HepG2 (cell line): Measurements from ENCODE around the gene MUL1. TPM values are rescaled to one million over a fixed set of nuclear protein-coding genes. Genes with fewer than 3 reads are reported as not detected.
A peak's percentile ranks its signal among the peaks of the same experiment; 100 is the strongest.

ENCODE experiments used
- ATF7-NPFF ChIP-seq: sonication (generic); formaldehyde crosslinking; IDR thresholded peaks from 2 replicates; pipeline ENCODE4 v1.8.1; 2023; ENCODE audit warnings: mild to moderate bottlenecking, low read depth, missing genetic modification reagents, moderate library complexity
- BRCA1 ChIP-seq: sonication (generic); formaldehyde crosslinking; IDR thresholded peaks from 2 replicates; pipeline ENCODE4 v1.4.0; 2020; ENCODE audit warnings: missing genetic modification reagents
- CEBPB ChIP-seq: IDR thresholded peaks from 2 replicates; pipeline ENCODE4 v1.6.1; 2011; ENCODE audit warnings: low read depth, low read length, improper control_type of control experiment, borderline replicate concordance
- ISX ChIP-seq: sonication (generic); formaldehyde crosslinking; conservative IDR thresholded peaks from 2 replicates; pipeline ENCODE4 v1.5.0; 2020; ENCODE audit warnings: missing genetic modification reagents
- KDM2A ChIP-seq: sonication (generic); formaldehyde crosslinking; IDR thresholded peaks from 2 replicates; pipeline ENCODE4 v1.4.0; 2020; ENCODE audit warnings: low read depth, missing genetic modification reagents, borderline replicate concordance
- NFKB2 ChIP-seq: sonication (generic); formaldehyde crosslinking; IDR thresholded peaks from 2 replicates; pipeline ENCODE4 v1.4.0; 2020; ENCODE audit warnings: missing genetic modification reagents, borderline replicate concordance
- PCBP2 ChIP-seq: fragments of 200-400 bp; formaldehyde crosslinking; optimal IDR thresholded peaks from 2 replicates; pipeline ENCODE3; 2018; ENCODE audit warnings: low read length, low read depth; ENCODE audit not compliant: poor library complexity, severe bottlenecking
- POLR2G ChIP-seq: fragments of 200-400 bp; formaldehyde crosslinking; IDR thresholded peaks from 2 replicates; pipeline ENCODE4 v1.6.1; 2018; ENCODE audit warnings: mild to moderate bottlenecking, low read depth, low read length, moderate library complexity
- THYN1 ChIP-seq: sonication (generic); formaldehyde crosslinking; IDR thresholded peaks from 2 replicates; pipeline ENCODE4 v1.8.1; 2023; ENCODE audit warnings: low read depth, mild to moderate bottlenecking, moderate library complexity, missing genetic modification reagents, borderline replicate concordance
- YEATS4 ChIP-seq: sonication (generic); formaldehyde crosslinking; IDR thresholded peaks from 2 replicates; pipeline ENCODE4 v1.4.0; 2020; ENCODE audit warnings: missing genetic modification reagents, borderline replicate concordance
- ZBTB3 ChIP-seq: sonication (generic); formaldehyde crosslinking; IDR thresholded peaks from 2 replicates; pipeline ENCODE4 v1.4.0; 2020; ENCODE audit warnings: low read depth, mild to moderate bottlenecking, moderate library complexity, missing genetic modification reagents, borderline replicate concordance
- ZEB1 ChIP-seq: IDR thresholded peaks from 2 replicates; pipeline ENCODE4 v1.6.1; 2012; ENCODE audit warnings: mild to moderate bottlenecking, low read depth, inconsistent platforms; ENCODE audit not compliant: insufficient replicate concordance
- ZNF207 ChIP-seq: fragments of 450-650 bp; IDR thresholded peaks from 2 replicates; pipeline ENCODE4 v1.6.1; 2016; ENCODE audit warnings: antibody characterized with exemption, borderline replicate concordance
- ZNF33B ChIP-seq: sonication (generic); formaldehyde crosslinking; IDR thresholded peaks from 2 replicates; pipeline ENCODE4 v1.5.1; 2020; ENCODE audit warnings: mild to moderate bottlenecking, missing genetic modification reagents
- ZNF432 ChIP-seq: sonication (generic); formaldehyde crosslinking; IDR thresholded peaks from 2 replicates; pipeline ENCODE4 v1.5.0; 2020; ENCODE audit warnings: missing genetic modification reagents, mild to moderate bottlenecking, borderline replicate concordance
- ZNF451 ChIP-seq: sonication (generic); formaldehyde crosslinking; IDR thresholded peaks from 2 replicates; pipeline ENCODE4 v1.5.0; 2020; ENCODE audit warnings: mild to moderate bottlenecking, missing genetic modification reagents
- polyA plus RNA-seq, 8 experiments: library from polyadenylated mRNA; depleted of rRNA in 3 of 8; stranded (reverse) in 7 of 8; unstranded in 1 of 8; fragments of >200 nt; fragmentation: Illumina TruSeq in 4 of 8; extraction: Trizol in 4 of 8; gene quantifications; 2 replicates each; pipeline versions ENCODE4 v1.2.1 to v1.2.3, GENCODE V29; 2011 to 2016; ENCODE audit warnings: low read depth in 4 of 8, missing spikeins in 1 of 8, mixed read lengths in 1 of 8; ENCODE audit not compliant: insufficient read depth in 1 of 8
- total RNA-seq, 5 experiments: library from RNA; depleted of rRNA; stranded (reverse); fragments of >200 nt; fragmentation: Illumina TruSeq; extraction: Trizol; gene quantifications; 2 replicates each; pipeline ENCODE4 v1.2.3, GENCODE V29; 2016; ENCODE audit warnings: low read depth in 1 of 5
- TF ChIP-seq, protein P1 (sequence below): IDR thresholded peaks from 2 replicates; pipeline ENCODE4 v1.6.1; 2016; ENCODE audit warnings: missing compliant biosample characterization, missing genetic modification reagents, borderline replicate concordance
- TF ChIP-seq, protein P2 (sequence below): sonication (generic); formaldehyde crosslinking; IDR thresholded peaks from 2 replicates; pipeline ENCODE4 v1.8.1; 2023; ENCODE audit warnings: missing genetic modification reagents, mild to moderate bottlenecking, borderline replicate concordance
- TF ChIP-seq, protein P3 (sequence below), 2 experiments: sonication (generic) in 1 of 2; formaldehyde crosslinking in 1 of 2; IDR thresholded peaks; 2 replicates each; pipeline versions ENCODE4 v1.4.0 to v1.6.1; 2018 to 2020; ENCODE audit warnings: missing genetic modification reagents in 2 of 2, borderline replicate concordance in 1 of 2, low read depth in 1 of 2, mild to moderate bottlenecking in 1 of 2, missing biosample characterization in 1 of 2
- TF ChIP-seq, protein P4 (sequence below): sonication (generic); formaldehyde crosslinking; IDR thresholded peaks from 2 replicates; pipeline ENCODE4 v1.4.0; 2020; ENCODE audit warnings: missing genetic modification reagents, mild to moderate bottlenecking, borderline replicate concordance

The MUL1 gene
- total and polyA plus RNA-seq, 2 of the 13 experiments (the other 11 are each of a cell fraction or from before 2014, with no cell fraction given): 21.5 to 26.5 TPM

DNA sequence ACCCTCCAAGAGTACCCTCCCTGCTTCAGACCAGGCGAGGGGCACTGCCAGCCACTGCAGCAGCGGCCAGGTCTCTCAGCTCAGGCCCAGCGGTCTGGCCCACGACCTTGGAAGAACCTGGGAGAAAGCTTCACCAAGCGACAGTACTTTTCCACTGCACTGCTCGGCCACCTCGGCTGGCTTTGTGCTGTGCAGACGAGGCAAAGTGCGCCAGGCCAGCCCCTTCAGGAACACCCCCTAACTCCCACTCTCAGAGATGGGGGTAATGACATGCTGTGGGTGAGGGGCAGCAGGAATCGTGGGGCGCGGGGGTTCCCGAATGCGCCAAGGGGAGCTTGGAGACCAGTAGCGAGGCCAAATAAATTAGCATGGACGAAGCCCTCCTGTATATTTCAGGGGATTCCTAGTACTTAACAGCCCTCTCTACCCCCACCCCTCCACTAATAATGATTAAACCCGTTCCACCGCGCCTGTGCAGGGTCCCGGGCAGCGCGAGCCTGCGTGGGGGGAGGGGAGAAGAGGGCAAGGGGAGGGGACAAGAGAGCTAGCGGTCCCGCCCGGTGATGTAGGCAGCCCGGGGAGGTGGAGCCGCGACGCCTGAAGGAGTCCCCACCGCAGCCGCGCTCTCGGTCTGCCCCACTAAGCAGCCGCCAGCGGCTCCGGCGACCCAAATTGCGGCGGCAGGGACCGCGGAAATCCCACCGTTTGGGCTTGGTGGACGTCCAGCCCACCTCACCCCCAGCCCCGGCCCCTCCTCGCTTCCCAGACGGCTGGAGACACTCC is 44.2 kb upstream of the MUL1 start, which contains the start of gene FAM43B (continued):
- TF ChIP-seq YEATS4 (CRISPR knock-in tag): peak; percentile 67
- TF ChIP-seq, protein P1, sequence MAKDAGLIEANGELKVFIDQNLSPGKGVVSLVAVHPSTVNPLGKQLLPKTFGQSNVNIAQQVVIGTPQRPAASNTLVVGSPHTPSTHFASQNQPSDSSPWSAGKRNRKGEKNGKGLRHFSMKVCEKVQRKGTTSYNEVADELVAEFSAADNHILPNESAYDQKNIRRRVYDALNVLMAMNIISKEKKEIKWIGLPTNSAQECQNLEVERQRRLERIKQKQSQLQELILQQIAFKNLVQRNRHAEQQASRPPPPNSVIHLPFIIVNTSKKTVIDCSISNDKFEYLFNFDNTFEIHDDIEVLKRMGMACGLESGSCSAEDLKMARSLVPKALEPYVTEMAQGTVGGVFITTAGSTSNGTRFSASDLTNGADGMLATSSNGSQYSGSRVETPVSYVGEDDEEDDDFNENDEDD (CRISPR knock-in tag): no peak; the same call in 1 of the 2 replicates
- no peak for TF ChIP-seq ZNF432 (CRISPR knock-in tag)
- peak; percentile 49; the same call in 1 of the 2 replicates for TF ChIP-seq KDM2A (CRISPR knock-in tag)
- no peak for TF ChIP-seq NFKB2
- no peak for TF ChIP-seq ZBTB3 (CRISPR knock-in tag)
- peak; percentile 42 for TF ChIP-seq ZEB1
- TF ChIP-seq PCBP2: no peak
- no peak for TF ChIP-seq ATF7-NPFF
- TF ChIP-seq ZNF207: no peak
- TF ChIP-seq ZNF33B (CRISPR knock-in tag): no peak
- TF ChIP-seq ZNF451 (CRISPR knock-in tag): no peak
- TF ChIP-seq, protein P2, sequence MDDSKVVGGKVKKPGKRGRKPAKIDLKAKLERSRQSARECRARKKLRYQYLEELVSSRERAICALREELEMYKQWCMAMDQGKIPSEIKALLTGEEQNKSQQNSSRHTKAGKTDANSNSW: no peak
- peak; percentile 96 for TF ChIP-seq POLR2G
- TF ChIP-seq, protein P3, sequence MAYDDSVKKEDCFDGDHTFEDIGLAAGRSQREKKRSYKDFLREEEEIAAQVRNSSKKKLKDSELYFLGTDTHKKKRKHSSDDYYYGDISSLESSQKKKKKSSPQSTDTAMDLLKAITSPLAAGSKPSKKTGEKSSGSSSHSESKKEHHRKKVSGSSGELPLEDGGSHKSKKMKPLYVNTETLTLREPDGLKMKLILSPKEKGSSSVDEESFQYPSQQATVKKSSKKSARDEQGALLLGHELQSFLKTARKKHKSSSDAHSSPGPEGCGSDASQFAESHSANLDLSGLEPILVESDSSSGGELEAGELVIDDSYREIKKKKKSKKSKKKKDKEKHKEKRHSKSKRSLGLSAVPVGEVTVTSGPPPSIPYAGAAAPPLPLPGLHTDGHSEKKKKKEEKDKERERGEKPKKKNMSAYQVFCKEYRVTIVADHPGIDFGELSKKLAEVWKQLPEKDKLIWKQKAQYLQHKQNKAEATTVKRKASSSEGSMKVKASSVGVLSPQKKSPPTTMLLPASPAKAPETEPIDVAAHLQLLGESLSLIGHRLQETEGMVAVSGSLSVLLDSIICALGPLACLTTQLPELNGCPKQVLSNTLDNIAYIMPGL (CRISPR knock-in tag; IDR thresholded peaks at IDR 0.05; ENCODE audit: borderline replicate concordance in 1 of 2, low read depth in 1 of 2): peak in 1 of 2 experiments; percentile 34; a peak in 2 of 4 replicates
- TF ChIP-seq, protein P4, sequence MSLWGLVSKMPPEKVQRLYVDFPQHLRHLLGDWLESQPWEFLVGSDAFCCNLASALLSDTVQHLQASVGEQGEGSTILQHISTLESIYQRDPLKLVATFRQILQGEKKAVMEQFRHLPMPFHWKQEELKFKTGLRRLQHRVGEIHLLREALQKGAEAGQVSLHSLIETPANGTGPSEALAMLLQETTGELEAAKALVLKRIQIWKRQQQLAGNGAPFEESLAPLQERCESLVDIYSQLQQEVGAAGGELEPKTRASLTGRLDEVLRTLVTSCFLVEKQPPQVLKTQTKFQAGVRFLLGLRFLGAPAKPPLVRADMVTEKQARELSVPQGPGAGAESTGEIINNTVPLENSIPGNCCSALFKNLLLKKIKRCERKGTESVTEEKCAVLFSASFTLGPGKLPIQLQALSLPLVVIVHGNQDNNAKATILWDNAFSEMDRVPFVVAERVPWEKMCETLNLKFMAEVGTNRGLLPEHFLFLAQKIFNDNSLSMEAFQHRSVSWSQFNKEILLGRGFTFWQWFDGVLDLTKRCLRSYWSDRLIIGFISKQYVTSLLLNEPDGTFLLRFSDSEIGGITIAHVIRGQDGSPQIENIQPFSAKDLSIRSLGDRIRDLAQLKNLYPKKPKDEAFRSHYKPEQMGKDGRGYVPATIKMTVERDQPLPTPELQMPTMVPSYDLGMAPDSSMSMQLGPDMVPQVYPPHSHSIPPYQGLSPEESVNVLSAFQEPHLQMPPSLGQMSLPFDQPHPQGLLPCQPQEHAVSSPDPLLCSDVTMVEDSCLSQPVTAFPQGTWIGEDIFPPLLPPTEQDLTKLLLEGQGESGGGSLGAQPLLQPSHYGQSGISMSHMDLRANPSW (CRISPR knock-in tag): no peak
- TF ChIP-seq CEBPB: no peak
- TF ChIP-seq THYN1 (CRISPR knock-in tag): no peak
- TF ChIP-seq BRCA1 (CRISPR knock-in tag): no peak
- no peak for TF ChIP-seq ISX (CRISPR knock-in tag)
